NCI-H82 (cell line): ENCODE data around the gene ZBTB49.
A peak's percentile ranks its signal among the peaks of the same experiment; 100 is the strongest.
"Not testable (repeated sequence)": the region's sequence is repeated elsewhere in the genome, so short reads cannot be mapped to it uniquely, and the experiment has no call there.

Source experiments
- DNase-seq: peaks from one replicate; lab custom pipeline; 2025; lab: John Stamatoyannopoulos, UW

Gene ZBTB49, protein sequence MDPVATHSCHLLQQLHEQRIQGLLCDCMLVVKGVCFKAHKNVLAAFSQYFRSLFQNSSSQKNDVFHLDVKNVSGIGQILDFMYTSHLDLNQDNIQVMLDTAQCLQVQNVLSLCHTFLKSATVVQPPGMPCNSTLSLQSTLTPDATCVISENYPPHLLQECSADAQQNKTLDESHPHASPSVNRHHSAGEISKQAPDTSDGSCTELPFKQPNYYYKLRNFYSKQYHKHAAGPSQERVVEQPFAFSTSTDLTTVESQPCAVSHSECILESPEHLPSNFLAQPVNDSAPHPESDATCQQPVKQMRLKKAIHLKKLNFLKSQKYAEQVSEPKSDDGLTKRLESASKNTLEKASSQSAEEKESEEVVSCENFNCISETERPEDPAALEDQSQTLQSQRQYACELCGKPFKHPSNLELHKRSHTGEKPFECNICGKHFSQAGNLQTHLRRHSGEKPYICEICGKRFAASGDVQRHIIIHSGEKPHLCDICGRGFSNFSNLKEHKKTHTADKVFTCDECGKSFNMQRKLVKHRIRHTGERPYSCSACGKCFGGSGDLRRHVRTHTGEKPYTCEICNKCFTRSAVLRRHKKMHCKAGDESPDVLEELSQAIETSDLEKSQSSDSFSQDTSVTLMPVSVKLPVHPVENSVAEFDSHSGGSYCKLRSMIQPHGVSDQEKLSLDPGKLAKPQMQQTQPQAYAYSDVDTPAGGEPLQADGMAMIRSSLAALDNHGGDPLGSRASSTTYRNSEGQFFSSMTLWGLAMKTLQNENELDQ

DNA sequence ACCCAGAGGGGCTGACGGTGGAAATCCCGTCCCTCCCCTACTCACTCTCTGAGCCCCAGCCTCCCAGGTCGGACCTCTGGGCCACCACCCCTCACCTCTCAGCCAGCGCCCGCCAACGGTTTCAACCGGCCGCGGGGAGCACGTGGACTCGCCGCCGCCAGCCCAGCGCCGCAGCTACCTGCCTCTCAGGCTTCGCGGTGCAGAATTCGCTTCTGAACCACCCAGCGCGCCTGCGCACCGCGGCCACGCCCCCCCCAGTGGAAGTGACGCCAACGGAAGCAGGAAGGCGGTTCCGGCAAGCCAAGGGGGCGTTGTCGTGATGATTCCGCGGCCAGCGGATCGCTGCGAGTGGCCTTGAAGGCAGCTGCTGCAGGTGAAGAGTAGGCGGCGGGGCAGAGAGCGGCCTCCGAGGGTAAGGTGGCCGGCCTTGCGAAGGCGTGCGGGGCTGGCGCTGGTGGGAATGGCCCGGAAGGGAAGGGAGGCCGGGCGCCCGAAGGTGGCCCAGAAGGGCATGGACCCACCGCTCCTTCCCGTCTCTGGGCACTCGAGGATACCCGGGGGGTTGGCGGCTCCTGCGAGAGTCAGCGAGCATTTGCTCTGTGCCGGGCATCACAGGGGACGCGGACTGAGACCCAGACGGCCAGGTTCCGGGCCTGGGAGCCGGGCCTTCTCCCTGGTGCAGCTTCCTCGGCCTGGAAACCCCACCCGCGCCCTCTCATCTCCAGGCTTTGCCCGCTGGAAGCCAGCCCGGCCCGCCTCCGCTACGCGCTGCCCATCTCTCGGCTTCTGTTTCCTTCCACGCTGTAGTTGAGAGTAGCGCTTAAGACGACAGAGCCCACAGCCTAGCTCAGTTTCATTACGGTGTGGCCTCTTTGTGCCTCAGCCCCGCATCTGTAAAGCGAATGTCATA lies at the start of gene ZBTB49, which contains the start of gene LYAR:
Gene ZBTB49 (plus strand): TSS at position 311 of the 910 bp plus-strand sequence. CDS start 9,695 bp downstream, outside the sequence.
Gene LYAR (minus strand): TSS at position 214 of the 910 bp plus-strand sequence. CDS start 6,412 bp downstream, outside the sequence.
- DNase-seq, result peak; percentile 89

DNA sequence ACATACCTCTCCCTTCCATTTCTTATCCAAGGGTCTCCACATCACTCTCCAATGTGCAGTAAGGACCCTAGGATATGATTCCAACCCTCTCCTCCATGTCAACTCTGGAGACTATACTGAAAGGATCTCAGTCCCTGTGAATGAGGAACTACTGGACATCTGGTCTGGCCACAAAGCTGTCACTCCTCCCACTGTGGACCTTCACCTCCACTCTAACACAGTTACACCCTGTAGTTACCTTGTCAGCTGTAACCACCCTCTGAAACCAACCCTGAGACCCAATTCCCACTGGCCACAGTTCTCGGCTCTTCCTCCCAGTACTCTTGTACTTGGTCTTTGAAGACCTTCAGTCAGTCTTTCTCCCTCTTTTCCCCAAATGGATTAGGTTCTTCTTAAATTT lies 44.9 kb upstream of the ZBTB49 start:
- no peak for DNase-seq

DNA sequence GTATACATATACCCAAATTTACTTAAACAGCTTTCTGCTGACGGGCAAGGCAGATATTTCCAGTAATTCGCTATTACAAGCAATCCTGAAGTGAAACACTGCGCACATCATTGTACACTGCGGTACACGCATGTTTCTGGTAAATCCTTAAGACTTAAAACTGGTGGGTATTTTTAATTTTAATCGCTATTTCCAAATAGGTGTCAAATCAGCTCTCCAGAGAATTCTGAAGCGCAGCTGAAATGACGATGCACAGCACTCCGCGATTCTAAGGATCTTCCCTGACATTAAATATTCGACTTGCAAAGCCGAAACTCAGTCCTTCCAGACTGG lies 42.4 kb upstream of the ZBTB49 start:
- no peak for DNase-seq

DNA sequence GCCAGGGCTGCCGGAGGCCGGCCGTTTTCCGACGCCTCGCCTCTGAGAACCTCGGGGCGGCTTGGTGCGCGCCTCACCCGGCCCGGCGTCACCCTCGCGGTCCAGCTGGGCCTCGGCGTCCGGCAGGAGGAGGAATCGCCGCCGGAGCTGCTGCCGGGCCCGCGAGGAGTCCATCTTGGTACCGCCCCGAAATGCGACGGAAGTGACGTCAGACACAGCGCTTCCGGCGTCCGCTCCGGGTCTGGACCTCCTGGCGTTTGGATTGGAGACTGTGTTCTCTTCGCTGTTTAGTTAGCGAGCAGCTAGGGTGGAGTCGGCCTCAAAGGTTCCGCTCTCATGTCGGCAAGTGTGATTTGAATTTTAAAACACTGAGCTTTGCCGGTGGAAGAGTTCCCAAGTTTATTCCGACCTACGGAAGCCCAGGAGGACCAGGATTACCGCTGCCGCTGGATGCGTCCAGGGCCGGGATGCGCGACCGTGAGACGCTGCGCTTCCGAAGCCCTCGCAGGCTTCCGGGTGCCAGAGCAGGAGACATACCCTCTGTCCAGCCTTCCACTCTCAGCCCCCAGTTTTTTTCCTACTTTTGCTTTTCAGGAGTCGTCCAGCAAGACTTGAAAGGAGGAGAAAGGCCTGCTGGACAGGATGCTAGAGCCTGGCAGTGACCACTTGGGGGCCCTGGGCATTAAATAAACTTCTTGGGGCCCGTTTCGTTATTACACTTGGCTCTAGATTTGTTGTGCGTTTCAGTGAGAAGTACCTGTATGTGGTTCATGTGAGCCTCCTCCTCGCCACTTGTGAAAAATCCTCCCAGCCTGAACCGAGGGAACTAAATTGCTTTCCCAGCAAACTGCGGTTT lies 41.8 kb upstream of the ZBTB49 start, which contains the start of gene TMEM128:
Gene TMEM128 (minus strand): TSS at position 195 of the 856 bp plus-strand sequence. CDS start 21 bp downstream, at position 174.
- peak; percentile 91 for DNase-seq

DNA sequence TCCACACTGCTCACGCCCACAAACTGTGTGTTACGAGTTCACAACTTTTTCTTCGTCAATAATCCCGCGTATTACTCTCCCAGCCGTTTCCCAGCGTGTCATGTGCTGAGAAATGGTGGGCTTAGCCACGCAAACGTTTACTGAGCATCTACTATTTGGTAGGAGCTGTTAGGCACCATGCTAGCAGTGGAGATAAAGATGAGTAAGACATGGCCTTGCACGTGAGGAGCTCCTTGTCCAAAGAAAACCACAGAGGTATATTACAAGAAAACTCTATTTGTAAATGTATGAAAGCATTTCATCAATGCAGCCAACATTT lies 41.2 kb upstream of the ZBTB49 start:
- peak; percentile 26 for DNase-seq

DNA sequence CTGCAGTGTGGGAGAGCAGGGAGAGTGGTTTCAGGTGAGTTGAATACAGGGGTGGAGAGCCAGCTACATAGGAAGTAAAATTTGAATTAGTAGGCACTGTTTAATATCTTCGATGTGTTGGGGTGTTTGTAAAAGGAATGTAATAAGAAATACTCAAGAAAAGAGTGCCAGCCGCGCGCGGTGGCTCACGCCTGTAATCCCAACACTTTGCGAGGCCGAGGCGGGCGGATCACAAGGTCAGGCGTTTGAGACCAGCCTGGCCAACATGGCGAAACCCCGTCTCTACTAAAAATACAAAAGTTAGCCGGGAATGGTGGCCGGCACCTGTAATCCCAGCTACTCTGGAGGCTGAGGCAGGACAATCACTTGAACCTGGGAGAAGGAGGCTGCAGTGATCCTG lies 40.7 kb upstream of the ZBTB49 start:
- DNase-seq, result not testable (repeated sequence)

DNA sequence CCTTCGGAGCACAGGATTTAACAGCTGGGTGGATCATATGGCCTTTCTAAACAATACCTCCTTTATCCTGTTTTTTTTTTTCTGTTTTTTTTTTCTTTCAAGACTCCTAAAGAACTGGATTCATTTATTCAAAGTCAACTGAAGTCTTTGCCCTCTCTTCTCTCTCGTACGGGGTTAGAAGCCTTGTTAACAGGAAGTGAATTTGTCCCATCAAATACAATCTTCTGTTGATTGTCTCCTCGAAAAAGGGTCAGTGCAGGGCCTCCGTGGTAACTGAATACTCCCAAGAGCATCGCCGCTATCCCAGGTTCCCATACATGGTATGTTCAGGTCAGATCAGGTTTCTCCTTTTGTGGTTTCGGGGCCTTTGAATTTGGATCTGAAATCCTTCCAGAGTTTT lies 40.2 kb upstream of the ZBTB49 start:
- DNase-seq, result no peak

DNA sequence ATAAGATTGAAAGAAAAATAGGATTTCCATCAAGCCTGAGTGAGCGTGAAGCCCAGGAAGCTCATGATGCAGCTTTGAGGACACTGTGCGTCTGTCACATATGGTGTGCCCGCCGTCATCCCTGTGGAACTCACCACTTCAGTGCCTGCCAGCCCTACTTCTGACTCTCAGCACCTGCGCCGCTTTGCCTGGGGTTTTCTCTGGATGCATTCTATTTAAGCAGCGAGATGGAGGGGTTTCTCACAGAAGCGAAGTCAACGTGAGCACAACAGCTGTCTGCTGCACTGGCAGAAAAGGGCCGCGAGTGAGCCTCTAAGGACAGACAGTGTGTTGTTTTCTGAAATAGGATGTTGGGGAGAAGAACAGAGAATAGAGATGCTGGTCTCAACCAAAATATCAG lies 35.9 kb upstream of the ZBTB49 start:
- DNase-seq, result no peak

DNA sequence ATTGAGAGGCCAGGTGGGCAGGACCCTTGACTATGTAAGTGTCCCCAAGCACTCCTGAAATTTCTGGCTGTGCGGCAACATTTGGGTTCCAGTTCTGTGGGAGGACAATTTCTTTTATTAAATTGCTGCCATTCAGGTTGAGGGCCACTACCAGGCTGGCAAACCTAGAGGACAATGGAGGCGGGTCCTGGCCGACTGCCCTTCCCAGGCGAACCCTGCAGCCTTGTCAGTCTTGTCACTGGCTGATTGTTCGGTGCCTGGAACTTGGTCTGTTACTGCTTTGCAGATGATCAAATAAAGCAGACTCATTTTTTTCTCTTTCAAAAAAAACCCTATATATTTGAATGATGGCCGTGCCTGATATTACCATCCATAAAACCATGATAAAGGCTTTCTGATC lies 35.4 kb upstream of the ZBTB49 start:
- DNase-seq, result no peak

DNA sequence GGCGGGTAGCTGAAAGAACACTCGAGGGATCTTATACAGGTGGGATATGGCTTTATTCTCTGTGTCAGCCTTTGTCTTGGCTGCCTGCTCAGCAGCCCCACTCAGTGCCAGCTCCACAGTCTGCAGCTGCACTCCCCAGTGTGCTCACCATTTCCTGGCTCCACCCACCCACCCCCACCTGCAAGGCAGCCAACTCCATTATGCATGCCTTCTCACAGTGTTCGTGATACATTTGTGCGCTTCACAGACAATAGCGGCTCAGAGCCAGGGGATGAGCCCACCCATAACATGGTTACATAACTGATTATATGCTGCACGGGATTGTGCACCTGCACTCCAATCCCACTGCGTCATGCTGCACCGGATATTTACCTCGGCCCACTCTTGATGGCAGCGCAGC lies 33.3 kb upstream of the ZBTB49 start:
- no peak for DNase-seq

DNA sequence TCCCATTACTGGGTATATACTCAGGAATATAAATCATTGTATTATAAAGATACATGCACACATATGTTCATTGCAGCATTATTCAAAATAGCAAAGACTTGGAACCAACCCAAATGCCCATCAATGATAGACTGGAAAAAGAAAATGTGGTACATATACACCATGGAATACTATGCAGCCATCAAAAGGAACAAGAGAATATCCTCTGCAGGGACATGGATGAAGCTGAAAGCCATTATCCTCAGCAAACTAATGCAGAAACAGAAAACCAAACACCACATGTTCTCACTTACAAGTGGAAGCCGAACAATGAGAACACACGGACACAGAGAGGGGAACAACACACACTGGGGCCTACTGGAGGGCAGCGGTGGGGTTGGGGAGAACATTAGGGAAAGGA lies 32.3 kb upstream of the ZBTB49 start:
- not testable (repeated sequence) for DNase-seq

DNA sequence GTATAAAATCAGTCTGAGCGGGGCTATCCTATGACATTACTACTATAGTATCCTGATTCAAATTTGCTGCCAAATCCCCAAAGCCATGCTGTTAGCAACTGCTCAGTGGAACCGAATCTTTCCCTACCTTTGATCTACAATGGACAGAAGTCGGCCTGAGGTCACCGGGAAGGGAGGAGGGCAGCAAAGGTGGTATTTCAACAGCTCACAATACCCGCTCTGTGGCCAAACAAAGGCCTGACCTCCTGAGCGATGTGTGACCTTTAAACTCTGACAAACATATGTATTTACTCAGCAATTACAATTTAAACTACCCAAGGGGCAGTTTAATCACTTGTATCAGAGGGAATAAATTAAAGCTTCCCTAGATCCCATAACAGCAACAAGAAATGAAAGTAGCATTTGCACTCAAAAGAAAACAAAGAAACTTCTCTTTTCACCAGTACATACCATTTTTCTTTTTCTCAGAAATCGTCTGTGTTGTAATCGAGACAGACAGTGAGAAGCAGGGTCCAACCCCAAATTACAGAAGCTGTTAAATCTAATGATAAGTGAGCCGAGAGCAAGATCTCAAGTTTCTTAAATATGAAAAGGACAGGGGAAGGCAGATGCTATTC lies 30.5 kb upstream of the ZBTB49 start:
- DNase-seq, result no peak

DNA sequence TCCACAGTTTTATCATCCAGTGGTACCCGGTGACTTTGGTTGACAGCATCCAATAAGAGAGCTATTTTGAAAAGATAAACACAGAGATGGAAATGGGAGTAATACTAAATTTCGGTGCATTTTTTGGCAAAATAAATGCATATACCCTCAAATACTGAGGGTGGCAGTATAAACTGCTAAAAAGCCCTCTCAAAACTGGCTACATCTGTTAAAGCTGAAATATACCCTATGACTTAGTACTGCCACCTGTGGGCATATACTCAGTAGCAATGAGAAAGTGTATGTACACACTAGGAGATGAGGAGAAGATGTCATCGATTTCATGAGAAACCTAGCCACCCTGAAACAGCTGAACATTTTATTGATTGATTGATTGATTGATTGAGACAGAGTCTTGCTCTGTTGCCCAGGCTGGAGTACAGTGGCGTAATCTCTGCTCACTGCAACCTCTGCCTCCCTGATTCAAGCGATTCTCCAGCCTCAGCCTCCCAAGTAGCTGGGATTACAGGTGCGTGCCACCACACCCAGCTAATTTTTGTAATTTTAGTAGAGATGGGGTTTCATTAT lies 29.8 kb upstream of the ZBTB49 start:
- DNase-seq, result peak; percentile 7

DNA sequence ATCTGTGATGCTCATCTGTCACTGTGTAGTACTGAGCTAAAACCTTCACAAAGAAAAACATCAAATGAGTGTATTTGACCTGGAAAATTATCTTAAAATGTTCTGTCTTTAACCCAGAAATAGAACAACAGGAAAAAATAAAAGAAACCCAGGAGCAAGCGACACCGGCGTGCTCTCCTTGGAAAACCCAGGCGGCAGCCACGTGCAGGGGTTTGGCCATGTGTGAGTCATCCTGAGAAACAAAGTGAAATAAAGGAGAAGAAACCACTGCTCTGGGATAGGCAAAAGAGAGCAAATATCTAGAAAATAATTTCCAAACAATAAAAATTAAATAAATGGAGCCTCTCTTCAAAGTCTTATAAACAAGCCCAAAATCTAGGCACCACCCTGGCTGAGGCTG lies 22.1 kb upstream of the ZBTB49 start:
- DNase-seq, result no peak

DNA sequence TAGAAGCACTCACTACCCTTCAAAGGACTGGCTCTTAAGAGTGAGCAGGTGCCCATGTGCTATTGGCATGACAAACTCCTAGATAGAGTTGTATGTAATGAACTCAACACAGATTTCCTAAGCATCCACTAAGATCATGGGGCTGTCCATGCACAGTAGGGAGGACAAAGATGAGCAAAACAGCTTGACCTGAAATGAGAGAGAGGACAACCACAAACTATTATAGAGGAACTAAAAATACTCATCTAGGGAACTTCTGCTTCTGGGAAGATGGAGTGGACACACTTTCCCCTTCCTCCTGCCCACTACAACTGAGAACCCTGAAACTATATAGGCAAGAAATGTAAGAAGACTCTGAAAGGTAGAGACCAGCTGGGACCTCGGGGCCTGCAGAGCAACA lies 21.3 kb upstream of the ZBTB49 start:
- no peak for DNase-seq

DNA sequence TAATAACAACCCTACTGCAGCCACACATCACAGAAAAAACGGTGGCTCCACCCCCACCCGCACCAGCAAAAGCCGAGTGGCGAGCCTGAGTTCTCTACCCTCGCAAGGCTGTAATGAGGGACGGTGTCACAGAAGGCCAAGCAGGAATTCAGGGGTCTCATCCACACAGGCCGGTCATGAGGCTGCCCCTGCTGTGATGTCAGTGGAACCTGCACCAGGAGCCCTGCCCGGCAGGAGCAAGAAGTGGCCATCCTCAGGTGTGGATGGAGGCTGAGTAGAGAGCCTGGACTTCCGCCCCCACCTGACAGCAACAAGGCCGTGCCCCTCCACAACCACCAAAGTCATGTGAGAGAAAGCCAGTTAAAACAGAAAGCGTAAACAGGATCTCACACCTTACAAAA lies 20.7 kb upstream of the ZBTB49 start:
- DNase-seq, result no peak

DNA sequence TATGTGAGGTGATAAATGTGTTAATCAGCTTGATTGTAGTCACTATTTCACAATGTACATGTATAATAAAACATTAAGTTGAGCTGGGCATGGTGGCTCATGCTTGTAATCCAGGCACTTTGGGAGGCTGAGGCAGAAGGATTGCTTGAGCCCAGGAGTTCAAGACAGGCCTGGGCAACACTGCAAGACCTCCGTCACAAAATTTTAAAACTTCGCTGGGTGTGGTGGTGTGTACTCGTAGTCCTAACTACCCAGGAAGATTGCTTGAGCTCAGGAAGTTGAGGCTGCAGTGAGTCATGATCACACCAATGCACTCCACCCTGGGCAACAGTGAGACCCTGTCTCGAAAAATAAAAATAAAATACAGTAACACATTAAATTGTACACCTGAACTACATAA lies 20.2 kb upstream of the ZBTB49 start:
- no peak for DNase-seq

DNA sequence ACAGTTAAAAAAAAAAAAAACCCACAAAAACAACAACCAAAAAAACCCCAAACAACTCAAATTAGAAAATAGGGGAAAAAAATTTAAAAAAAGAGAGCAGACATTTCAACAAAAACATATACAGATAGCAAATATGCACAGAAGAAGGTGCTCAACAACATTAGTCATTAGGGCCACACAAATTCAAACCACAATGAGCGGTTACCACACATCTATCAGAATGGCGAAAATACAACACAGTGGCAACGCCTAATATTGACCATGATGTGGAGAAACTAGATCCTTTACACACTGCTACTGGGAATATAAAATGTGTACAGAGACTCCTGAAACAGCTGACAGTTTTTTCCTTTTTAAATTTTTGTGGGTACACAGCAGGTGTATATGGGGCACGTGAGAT lies 19.5 kb upstream of the ZBTB49 start:
- no peak for DNase-seq

DNA sequence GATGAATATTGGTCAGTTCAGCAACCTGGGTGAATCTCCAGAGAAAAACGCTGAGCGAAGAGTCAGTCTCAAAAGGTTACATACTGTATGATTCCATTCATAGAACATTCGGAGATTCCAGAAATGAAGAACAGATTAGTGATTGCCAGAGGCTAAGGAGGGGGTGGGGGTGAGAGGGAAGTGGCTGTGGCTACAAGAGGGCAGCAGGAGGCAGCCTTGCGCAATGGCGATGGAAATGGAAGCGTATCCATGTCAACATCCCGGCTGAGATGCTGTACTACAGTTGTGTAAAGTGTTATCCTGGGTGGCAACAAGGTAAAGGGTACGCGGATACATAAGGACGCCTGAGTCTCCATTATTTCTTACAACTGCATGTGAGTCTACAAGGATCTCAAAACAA lies 18.1 kb upstream of the ZBTB49 start:
- DNase-seq, result peak; percentile 13

DNA sequence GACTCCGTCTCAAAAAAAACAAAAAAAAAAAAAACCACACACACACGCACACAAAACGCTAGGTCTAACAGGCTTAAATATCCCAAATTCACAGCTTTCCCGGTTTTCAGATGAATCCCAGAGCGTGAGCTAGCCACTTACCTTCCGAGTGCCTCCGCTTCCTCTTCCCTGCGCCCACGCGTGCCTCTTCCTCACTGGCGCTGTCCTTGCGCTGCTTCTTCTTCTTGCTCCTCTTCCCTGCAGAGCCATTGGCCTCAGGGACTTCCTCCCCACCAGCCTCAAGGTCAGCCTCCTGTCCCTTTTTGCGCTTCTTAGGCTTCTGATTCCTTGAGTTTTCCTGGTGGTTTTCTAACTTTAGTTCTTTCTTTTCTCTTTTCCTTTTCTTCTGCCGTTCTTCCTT lies 15.8 kb upstream of the ZBTB49 start:
- DNase-seq, result no peak

DNA sequence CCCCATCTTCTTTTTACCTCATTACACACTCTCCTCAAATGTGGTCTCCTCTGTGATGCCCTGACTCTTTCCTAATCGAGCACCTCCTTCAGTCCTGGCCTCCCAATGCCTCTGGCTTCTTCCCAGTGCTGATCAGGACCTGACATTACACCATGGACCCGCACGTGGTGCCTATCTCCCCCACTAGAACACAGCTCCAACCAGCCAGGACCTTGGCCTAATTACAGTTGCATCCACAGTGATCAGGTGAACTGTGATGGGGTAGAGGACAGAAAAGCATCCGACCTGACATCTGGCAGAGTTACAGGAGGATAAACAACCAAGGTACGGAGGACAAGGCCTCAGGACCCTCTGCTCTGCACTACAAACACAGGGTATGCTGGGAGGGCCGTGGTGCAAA lies 12.5 kb upstream of the ZBTB49 start:
- no peak for DNase-seq
